Stimulated activated CD4-positive, alpha-beta T cell treated with anti-CD3 and anti-CD28 coated beads, TNF-alpha, amount 100 ng/mL, for 24 hours (primary cell): ENCODE measurements around the gene SCP2.
"Not testable (repeated sequence)": the region's sequence is repeated elsewhere in the genome, so short reads cannot be mapped to it uniquely, and the experiment has no call there.

Experiments
- DNase-seq, 3 experiments: peaks; one replicate each; pipeline ENCODE4 v3.0.0-alpha.2; 2020; ENCODE audit warnings: low read depth in 3 of 3

SCP2 gene

GRCh38 chr1:52916241-52916975, 10.7 kb upstream of the SCP2 start:
- DNase-seq = no peak

GRCh38 chr1:52917156-52917555, 9.9 kb upstream of the SCP2 start:
- no peak for DNase-seq

DNA sequence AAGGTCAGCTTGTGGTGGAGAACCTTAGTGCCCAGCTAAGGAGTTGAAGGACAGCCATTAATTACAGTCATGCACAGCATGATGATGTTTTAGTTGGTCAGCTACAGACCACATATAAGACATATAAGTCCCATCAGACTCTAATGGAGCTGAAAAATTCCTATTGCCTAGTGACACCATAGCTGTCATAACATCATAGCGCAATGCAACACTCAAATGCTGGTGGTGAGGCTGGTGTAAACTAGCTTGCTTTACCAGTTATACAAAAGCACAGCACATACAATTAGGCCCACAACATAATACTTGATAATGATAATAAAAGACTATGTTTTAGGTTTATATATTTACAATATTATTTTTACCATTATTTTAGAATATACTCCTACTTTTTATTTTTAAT, 9.5 kb upstream of the SCP2 start:
- DNase-seq = no peak

- DNase-seq = no peak
Measured at GRCh38 chr1:52918201-52918600, 8.9 kb upstream of the SCP2 start.

- no peak for DNase-seq
Measured at GRCh38 chr1:52919051-52919722, 7.9 kb upstream of the SCP2 start.

DNA sequence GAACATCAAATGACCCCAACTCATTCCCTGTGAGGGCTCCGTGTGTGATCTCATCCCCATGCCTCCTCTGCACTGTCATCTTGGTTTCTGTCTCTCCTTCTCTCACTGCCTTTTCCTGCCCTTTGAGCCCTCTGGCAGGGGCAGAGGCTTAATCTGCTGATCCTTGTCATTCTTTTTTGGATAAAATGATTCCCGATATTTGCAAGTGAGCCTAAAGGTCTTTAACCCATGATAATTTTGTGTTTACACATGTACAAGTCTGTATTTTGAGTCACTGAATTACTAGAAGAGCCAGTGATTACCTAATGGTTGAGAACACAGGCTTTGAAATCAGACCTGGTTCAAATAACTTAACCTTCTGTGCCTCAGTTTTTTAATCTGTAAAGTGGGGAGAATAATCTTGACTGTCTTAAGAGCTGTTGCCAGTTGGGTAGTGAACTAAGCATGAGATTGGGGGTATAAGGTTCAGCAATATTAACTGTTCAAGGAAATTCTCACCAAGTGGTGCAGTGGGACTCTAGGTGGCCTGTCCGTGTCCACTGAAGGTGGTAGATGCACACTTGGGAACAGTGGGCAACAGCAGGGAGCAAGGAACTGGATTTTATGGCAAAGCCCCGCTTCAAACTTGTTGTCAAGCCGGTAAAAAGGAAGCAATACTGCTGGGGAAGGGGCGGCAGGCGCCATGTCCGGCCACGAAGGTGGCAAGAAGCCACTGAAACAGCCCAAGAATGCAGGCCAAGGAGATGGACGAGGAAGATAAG, 7.2 kb upstream of the SCP2 start:
- DNase-seq = no peak

- no peak for DNase-seq
Measured at GRCh38 chr1:52920791-52921291, 6.2 kb upstream of the SCP2 start.

GRCh38 chr1:52925571-52926005, 1.5 kb upstream of the SCP2 start:
- no peak for DNase-seq

GRCh38 chr1:52926864-52927211, 238 bp upstream of the SCP2 start:
- DNase-seq = no peak

- DNase-seq = no peak
Measured at GRCh38 chr1:52928015-52928404, 934 bp downstream of the SCP2 start.

DNA sequence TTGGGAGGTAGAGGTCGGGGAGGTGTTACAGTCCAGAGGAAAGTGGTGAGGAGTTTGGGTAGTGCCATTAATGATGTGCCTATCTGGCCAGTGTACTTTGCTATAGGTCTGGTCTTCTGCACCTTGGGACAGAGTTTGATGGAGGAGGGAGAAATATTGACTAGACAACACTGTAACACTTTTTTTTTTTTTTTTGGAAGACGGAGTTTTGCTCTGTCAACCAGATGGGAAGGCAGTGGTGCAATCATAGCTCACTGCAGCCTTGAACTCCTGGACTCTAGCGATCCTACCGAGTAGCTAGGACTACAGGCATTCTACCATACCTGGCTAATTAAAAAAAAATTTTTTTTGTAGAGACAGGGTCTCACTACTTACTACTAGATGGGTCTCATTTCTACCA, 1.9 kb downstream of the SCP2 start:
- no peak for DNase-seq

DNA sequence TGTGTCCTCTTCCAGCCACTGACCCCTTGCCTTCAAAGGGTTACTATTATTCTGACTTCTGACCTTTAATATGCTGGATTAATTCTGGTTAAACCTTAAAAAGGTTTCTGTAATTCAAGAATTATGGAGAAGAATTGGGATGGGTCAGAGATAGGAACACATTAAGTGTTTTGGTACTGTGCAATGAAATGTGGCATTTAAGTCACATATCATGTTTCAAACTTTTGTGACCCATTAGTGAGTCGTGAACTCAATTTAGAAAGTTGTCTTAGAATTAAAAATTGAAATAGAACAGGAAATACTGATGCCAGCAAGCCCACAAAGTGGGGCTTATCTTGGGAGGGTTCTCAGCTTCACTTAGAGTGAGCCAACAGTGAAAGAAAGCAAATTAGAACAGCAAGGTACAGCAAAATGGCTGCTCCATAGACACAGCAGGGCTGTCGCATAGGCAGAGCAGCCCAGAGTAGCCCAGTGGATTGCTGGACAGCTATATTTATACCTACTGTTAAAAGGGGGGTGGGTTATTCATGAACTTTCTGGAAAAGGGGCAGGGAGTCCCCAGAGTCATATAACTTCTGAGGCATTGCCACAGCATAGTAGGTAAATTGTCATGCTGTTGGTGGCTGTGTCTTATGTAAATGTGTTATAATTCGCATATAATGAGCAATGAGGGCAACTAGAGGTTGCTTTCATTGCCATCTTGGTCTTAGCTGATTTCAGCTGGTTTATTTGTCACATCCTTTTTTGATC, 10.5 kb downstream of the SCP2 start:
- DNase-seq = no peak

DNA sequence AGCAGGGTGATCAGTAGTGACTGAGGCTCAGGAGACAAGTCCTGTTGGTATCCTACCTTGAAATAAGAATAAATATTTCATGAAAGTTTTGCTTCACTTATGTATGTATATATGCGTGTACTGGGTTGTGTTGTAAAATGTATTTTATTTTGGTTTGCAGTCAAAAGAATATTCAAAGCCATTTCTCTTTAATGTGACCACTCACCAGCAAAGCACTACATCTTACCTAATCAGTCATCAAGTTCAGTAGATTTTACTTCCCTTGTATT, 11.0 kb downstream of the SCP2 start:
- DNase-seq = no peak

- DNase-seq = no peak
Measured at GRCh38 chr1:52943876-52944416, 16.9 kb downstream of the SCP2 start.

DNA sequence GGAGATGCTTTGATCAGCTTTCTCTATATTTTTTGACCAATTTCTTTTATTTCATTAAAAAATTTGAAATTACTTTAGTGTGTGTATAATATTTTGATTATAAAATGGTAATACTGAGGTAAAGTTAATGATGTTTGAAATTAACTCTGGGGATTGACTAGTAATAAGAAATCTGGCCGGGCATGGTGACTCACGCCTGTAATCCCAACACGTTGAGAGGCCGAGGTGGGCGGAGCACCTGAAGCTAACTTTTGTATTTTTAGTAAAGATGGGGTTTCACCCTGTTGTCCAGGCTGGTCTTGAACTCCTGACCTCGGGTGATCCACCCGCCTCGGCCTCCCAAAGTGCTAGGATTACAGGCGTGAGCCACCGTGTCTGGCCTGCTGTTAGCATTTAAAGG, 17.5 kb downstream of the SCP2 start:
- no peak for DNase-seq

DNA sequence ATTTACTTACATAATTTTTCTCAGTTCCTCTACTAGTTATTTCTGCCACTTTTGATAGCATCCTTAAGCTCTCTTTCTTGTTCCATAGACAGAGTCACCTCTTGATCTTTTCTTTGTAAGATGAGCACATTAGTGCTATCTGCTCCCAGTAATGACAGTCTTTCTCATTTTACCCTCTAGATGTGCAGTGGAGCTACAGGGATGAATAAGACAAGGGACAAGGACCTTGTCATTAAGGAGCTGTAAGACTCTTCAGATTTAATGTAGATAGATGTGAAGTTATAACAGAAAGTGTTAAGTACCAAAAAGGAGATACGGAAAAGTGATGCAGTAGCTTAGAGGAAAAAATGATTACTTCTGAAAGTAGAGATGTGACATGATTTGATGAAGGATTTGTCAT, 20.4 kb downstream of the SCP2 start:
- DNase-seq = no peak

DNA sequence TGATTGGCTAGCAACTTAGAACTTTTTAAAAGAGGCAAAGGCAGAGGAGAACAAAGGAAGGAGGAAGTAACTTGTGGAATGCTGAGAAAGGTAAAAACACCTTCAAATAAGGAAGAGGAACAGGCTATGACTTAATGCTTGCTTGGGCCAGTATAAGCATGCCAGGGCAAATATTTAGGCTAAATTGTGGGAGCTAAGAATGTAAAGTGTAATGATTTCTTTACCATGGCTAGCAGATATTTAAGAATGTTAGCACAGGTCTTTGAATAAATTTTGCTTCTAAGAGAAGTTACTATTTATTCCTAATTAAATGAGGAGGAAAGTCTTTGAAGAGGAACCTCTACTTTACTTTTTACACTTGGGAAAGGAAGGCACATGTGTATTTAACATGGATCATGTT, 22.5 kb downstream of the SCP2 start:
- not testable (repeated sequence) for DNase-seq

- no peak for DNase-seq
Measured at GRCh38 chr1:52952112-52952511, 25.0 kb downstream of the SCP2 start.

GRCh38 chr1:52955129-52955970, 28.3 kb downstream of the SCP2 start:
- DNase-seq = no peak

- no peak for DNase-seq
Measured at GRCh38 chr1:52963101-52963500, 36.0 kb downstream of the SCP2 start.

DNA sequence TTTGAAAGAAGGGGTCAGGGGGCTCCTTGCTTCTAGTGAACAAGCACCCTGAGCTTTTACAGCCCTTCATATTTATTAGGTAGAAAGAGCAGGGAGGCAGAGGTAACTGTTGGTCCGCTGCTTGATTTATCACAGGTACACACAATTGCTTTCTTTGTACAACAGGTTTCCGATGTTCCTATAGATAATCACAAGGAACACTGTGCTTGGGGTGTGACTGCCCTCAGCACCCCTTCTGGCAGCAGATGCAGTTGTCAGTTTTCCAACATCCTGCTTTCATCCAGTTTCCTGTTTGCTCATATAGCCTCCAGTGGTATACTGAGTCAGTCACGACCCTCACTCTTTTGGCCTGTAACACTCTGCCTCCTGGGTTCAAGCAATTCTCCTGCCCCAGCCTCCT, 40.6 kb downstream of the SCP2 start:
- DNase-seq = no peak
